Heart right ventricle (tissue), 16 donors: ENCODE results near the gene TRAT1. TPM values are rescaled to one million over a fixed set of nuclear protein-coding genes. Genes with fewer than 3 reads are reported as not detected.
A peak's percentile ranks its signal among the peaks of the same experiment; 100 is the strongest.

Experiments used
- ATAC-seq, 8 donors: fragments of 200-7000 bp; cut with Tn5 transposase; one replicate each; pipeline ENCODE4 v1.9.1; 2020; ENCODE audit warnings: mild to moderate bottlenecking in 8 of 8, moderate library complexity in 8 of 8, moderate number of reproducible peaks in 1 of 8
- DNase-seq, 2 donors: peaks; one replicate each; pipeline ENCODE4 v3.0.0-alpha.2; 2020
- H3K27ac ChIP-seq, 10 donors: fragments of 200-600 bp; sonication (generic) in 2 of 10; one replicate each; pipeline versions ENCODE4 v1.5.0 to v1.8.0; 2020 to 2022; ENCODE audit warnings: mild to moderate bottlenecking in 3 of 10
- H3K27me3 ChIP-seq, 7 donors: fragments of 200-600 bp; one replicate each; pipeline ENCODE4 v1.8.0; 2021 to 2022; ENCODE audit warnings: mild to moderate bottlenecking in 2 of 7
- H3K36me3 ChIP-seq, 9 donors: fragments of 200-600 bp; sonication (generic) in 1 of 9; one replicate each; pipeline versions ENCODE4 v1.5.0 to v1.8.0; 2020 to 2022; ENCODE audit warnings: mild to moderate bottlenecking in 2 of 9
- H3K4me1 ChIP-seq, 9 donors: fragments of 200-600 bp; sonication (generic) in 1 of 9; one replicate each; pipeline versions ENCODE4 v1.5.0 to v1.8.0; 2020 to 2022; ENCODE audit warnings: mild to moderate bottlenecking in 4 of 9
- H3K4me3 ChIP-seq, 10 donors: fragments of 200-600 bp; sonication (generic) in 2 of 10; one replicate each; pipeline versions ENCODE4 v1.5.0 to v1.8.0; 2020 to 2022; ENCODE audit warnings: mild to moderate bottlenecking in 7 of 10, moderate library complexity in 2 of 10
- H3K9me3 ChIP-seq, 11 donors: fragments of 200-600 bp in 10 of 11; sonication (generic) in 2 of 11; one replicate each; pipeline versions ENCODE4 v1.5.0 to v1.8.0; 2013 to 2022; ENCODE audit warnings: mild to moderate bottlenecking in 2 of 11, control low read depth in 1 of 11, moderate library complexity in 1 of 11
- WGBS, 2 donors: extraction: QIAGEN DNeasy Blood & Tissue Kit; methylation state at CpG; one replicate each; pipeline ENCODE4 v1.1.7; 2013; ENCODE audit warnings: inconsistent platforms in 1 of 2; 5-methylcytosine and 5-hydroxymethylcytosine counted together
- intact Hi-C, 10 donors: fragments of 100-400 bp; cut with DNase I; formaldehyde crosslinking; loops; one replicate each; pipeline versions ENCODE4 v1.11.1 to v1.14.2; 2022
- polyA plus RNA-seq, 2 donors: library from polyadenylated mRNA; stranded (reverse); fragments of 200-250 nt; gene quantifications; one replicate each; pipeline ENCODE4 v1.2.3, GENCODE V29; 2013
- total RNA-seq, 10 donors: library from RNA; stranded (reverse); fragmentation: NEBNext Ultra II Directional in 3 of 10; extraction: Animal tissue kit (Norgen Biotek cat#: 25700) in 3 of 10; gene quantifications; one replicate each; pipeline versions ENCODE4 v1.2.1 to v1.2.4, GENCODE V29; 2021 to 2023
- TF ChIP-seq, protein P1 (sequence below), 9 donors: fragments of 200-600 bp; sonication (generic) in 2 of 9; IDR thresholded peaks; one replicate each; pipeline versions ENCODE4 v1.5.0 to v1.8.0; 2021 to 2022; ENCODE audit warnings: antibody characterized with exemption in 9 of 9, mild to moderate bottlenecking in 5 of 9, moderate library complexity in 1 of 9
- donor health status: Arrhythmogenic right ventricular cardiomyopathy.
- donor health status: ischemic (EF 13 %, LVEDD 7.1; RV severe dilation, severe dysfunction).
- donor health status: healthy with polysubstance abuse.
- donor health status: DM: no; HTN: yes; CAD: no.
- donor health status: DM: no; HTN: no; CAD: no.
- donor health status: ischemic (EF 25% LVEDD 6.9; RV normal size, moderate dysfunction).
- donor health status: ischemic (EF 25% LVEDD 5.7; RV mildly dilated, moderate dysfunction).
- donor health status: healthy.
- donor health status: DM: yes; HTN: yes; CAD: no.
- donor health status: Ischemic cardiomyopathy.
- donor health status: ischemic (EF 35%, LVEDD 5.7; RV mildly dilated, moderate dysfunction).
- donor health status: nonischemic (EF 11% LVEDD 7.7; RV severe dilation, severe dysfunction).
- donor health status: DM: yes; HTN: yes; CAD: no.
- donor health status: PGD.
- donor health status: ischemic (EF 29% LVEDD 5.4; RV normal size, mild dysfunction).
- donor health status: nonischemic (EF 23%, LVEDD 6.1; RV moderate dilation, normal function).

TRAT1 gene
- total and polyA plus RNA-seq, 12 donors, result 0.07 to 0.79 (median 0.20) TPM; not detected in 7

DNA sequence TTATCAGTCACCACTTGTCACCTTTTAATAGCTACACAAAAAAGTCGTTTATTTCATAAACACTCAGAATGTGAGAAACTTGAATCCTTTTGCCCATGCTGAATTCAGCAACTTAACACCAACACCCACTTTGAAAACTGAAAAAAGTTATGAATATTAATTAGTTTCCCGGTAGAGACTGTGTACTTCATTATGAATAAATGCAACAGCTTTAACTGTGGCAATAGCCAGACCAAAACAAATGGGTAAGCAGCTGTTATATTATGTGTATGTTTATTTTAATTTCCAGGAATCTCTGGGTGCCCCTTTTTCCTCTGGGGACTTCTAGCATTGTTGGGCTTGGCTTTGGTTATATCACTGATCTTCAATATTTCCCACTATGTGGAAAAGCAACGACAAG, 7.8 kb downstream of the TRAT1 start:
- no peak overlapping the region for H3K27ac ChIP-seq
- no peaks in the 10 kb centered on the region for H3K36me3 ChIP-seq
- no peaks in the 10 kb centered on the region for H3K4me1 ChIP-seq
- ATAC-seq (no peak), DNase-seq (no peak)
- H3K9me3 ChIP-seq, result no peaks in the 10 kb centered on the region
- no peaks in the 10 kb centered on the region for H3K27me3 ChIP-seq
- TF ChIP-seq, protein P1, sequence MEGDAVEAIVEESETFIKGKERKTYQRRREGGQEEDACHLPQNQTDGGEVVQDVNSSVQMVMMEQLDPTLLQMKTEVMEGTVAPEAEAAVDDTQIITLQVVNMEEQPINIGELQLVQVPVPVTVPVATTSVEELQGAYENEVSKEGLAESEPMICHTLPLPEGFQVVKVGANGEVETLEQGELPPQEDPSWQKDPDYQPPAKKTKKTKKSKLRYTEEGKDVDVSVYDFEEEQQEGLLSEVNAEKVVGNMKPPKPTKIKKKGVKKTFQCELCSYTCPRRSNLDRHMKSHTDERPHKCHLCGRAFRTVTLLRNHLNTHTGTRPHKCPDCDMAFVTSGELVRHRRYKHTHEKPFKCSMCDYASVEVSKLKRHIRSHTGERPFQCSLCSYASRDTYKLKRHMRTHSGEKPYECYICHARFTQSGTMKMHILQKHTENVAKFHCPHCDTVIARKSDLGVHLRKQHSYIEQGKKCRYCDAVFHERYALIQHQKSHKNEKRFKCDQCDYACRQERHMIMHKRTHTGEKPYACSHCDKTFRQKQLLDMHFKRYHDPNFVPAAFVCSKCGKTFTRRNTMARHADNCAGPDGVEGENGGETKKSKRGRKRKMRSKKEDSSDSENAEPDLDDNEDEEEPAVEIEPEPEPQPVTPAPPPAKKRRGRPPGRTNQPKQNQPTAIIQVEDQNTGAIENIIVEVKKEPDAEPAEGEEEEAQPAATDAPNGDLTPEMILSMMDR (IDR thresholded peaks at IDR 0.05), result no peak
- no peak overlapping the region for H3K4me3 ChIP-seq
- intact Hi-C loops, result no loop called here
- WGBS, 2 donors, result 60 to 62% methylated on average over 3 of the region's 3 CpGs

DNA sequence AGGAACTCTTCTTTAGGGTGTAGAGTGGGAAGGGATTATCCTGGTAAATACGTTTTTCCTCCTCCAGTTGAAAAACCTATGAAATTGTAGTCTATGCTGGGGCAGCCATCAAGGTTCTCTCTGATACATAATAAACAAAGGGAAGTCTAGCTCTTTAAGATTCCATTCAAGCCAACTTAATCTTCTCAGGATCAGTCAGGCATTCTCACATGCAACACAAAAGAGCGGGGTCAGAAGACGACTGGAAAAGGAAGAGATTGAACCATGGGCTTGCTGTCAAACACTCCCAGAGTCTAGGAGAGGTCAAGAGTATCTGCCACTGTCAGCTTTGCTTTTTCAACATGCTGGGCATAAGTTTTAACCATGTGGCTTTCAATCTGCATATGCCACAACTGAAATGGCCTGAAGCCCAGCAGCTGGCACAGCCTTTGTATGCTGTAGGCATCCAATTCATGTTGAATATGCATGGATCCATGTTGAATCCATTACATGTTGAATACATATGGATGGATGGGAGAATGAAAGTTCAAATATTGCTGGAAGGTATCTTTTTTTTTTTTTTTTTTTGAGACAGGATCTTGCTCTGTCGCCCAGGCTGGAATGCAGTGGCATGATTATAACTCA, 8.5 kb downstream of the TRAT1 start:
- intact Hi-C loops, result no loop called here
- ATAC-seq, result no peak
- Histone ChIP-seq H3K36me3 (no peaks in the 10 kb centered on the region), H3K4me3 (no peak overlapping the region), H3K9me3 (no peaks in the 10 kb centered on the region), H3K4me1 (no peaks in the 10 kb centered on the region), H3K27ac (no peak overlapping the region), H3K27me3 (no peaks in the 10 kb centered on the region)
- no peak for DNase-seq
- TF ChIP-seq, protein P1 (IDR thresholded peaks at IDR 0.05), result no peak
- WGBS, 2 donors, result 61 to 73% methylated on average over 4 of the region's 4 CpGs

DNA sequence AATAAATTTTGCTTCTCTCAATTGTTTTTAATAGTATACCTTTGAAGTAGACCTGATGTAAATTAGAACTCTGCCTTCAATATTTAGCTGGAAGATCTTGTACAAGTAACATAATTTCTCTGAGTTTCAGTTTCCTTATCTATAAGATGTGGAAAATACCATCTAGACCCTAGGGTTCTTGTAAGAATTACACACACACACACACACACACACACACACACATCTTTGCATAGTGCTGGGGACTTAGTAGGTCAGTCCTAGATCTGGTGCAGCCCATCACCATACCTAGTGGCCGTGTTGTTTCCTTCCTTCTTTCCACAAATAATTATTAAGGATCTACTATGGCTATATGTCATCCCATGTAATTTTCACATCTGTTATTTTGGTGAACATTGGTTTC, 11.0 kb downstream of the TRAT1 start:
- Histone ChIP-seq H3K4me3 (no peak overlapping the region), H3K27me3 (peaks cover 0 to 2% (median 0%) of the 10 kb centered on the region in 7 donors), H3K36me3 (no peaks in the 10 kb centered on the region), H3K9me3 (no peaks in the 10 kb centered on the region), H3K27ac (no peak overlapping the region), H3K4me1 (no peaks in the 10 kb centered on the region)
- DNase-seq (no peak), ATAC-seq (no peak)
- intact Hi-C loops, result no loop called here
- TF ChIP-seq, protein P1 (IDR thresholded peaks at IDR 0.05), result no peak
- 50 to 63% methylated on average over 1 of the region's 1 CpG for WGBS, 2 donors

DNA sequence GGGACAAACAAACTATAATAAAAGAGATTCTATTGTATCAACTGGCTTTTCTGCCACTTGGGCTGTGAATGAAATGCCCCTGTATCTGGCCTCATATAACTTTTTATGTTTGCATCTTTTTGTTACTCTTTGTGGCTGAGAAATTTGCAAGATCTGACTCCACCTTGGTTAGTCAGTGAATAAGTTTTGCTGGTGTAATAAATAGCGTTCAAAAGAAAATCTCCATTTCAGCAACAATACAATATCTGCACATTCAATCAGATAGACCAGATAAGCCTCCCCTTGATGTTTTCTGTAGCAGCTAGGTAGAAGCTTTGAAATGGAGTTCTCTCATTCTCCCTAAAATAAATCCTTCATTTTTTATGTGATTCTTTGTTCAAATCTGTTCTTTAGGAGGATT, 12.0 kb downstream of the TRAT1 start:
- no peak for ATAC-seq
- no peaks in the 10 kb centered on the region for H3K36me3 ChIP-seq
- H3K27ac ChIP-seq, result peak overlapping the region in 1 of 10 donors; percentile 24
- no peaks in the 10 kb centered on the region for H3K4me1 ChIP-seq
- intact Hi-C loops, result no loop called here
- 89 to 97% methylated on average over 1 of the region's 1 CpG for WGBS, 2 donors
- peaks cover 0 to 7% (median 0%) of the 10 kb centered on the region in 7 donors for H3K27me3 ChIP-seq
- H3K4me3 ChIP-seq, result no peak overlapping the region
- H3K9me3 ChIP-seq, result no peaks in the 10 kb centered on the region
- TF ChIP-seq, protein P1 (IDR thresholded peaks at IDR 0.05), result no peak
- no peak for DNase-seq
